Tibial artery (tissue), 4 donors: Measurements from ENCODE around the gene C14orf93.
A peak's percentile ranks its signal among the peaks of the same experiment; 100 is the strongest.

ENCODE experiments used
- DNase-seq, 2 donors: peaks; one replicate each; pipeline ENCODE4 v3.0.0-alpha.2; 2019
- H3K27ac ChIP-seq, 2 donors: fragments of 200-600 bp; sonication (generic) in 1 of 2; 1 replicate in 1 of 2; 2 replicates in 1 of 2; pipeline ENCODE4 v1.5.1; 2018 to 2019; ENCODE audit warnings: mild to moderate bottlenecking in 1 of 2
- H3K27me3 ChIP-seq, 2 donors: fragments of 200-600 bp; sonication (generic) in 1 of 2; one replicate each; pipeline versions ENCODE4 v1.5.1 to v1.6.0; 2016 to 2019
- H3K36me3 ChIP-seq, 3 donors: fragments of 200-600 bp; sonication (generic) in 2 of 3; one replicate each; pipeline ENCODE4 v1.5.1; 2016 to 2019; ENCODE audit warnings: mild to moderate bottlenecking in 2 of 3
- H3K4me1 ChIP-seq, 4 donors: fragments of 200-600 bp; sonication (generic) in 2 of 4; 1 replicate in 3 of 4; 2 replicates in 1 of 4; pipeline ENCODE4 v1.5.1; 2016 to 2019
- H3K4me3 ChIP-seq, 2 donors: fragments of 200-600 bp; sonication (generic) in 1 of 2; 1 replicate in 1 of 2; 2 replicates in 1 of 2; pipeline ENCODE4 v1.5.1; 2018 to 2019; ENCODE audit warnings: mild to moderate bottlenecking in 2 of 2
- H3K9me3 ChIP-seq, 3 donors: fragments of 200-600 bp; sonication (generic) in 1 of 3; one replicate each; pipeline ENCODE4 v1.5.1; 2016 to 2019
- intact Hi-C: fragments of 100-400 bp; cut with DNase I; formaldehyde crosslinking; loops from one replicate; pipeline ENCODE4 v1.15.0; 2023; ENCODE audit warnings: low total_unique reads
- TF ChIP-seq, protein P1 (sequence below), 2 experiments: fragments of 200-600 bp in 1 of 2; fragments of 450-650 bp in 1 of 2; IDR thresholded peaks; one replicate each; pipeline ENCODE4 v1.5.1; 2017 to 2019; ENCODE audit warnings: antibody characterized with exemption in 2 of 2, mild to moderate bottlenecking in 1 of 2, moderate library complexity in 1 of 2

C14orf93 gene

DNA sequence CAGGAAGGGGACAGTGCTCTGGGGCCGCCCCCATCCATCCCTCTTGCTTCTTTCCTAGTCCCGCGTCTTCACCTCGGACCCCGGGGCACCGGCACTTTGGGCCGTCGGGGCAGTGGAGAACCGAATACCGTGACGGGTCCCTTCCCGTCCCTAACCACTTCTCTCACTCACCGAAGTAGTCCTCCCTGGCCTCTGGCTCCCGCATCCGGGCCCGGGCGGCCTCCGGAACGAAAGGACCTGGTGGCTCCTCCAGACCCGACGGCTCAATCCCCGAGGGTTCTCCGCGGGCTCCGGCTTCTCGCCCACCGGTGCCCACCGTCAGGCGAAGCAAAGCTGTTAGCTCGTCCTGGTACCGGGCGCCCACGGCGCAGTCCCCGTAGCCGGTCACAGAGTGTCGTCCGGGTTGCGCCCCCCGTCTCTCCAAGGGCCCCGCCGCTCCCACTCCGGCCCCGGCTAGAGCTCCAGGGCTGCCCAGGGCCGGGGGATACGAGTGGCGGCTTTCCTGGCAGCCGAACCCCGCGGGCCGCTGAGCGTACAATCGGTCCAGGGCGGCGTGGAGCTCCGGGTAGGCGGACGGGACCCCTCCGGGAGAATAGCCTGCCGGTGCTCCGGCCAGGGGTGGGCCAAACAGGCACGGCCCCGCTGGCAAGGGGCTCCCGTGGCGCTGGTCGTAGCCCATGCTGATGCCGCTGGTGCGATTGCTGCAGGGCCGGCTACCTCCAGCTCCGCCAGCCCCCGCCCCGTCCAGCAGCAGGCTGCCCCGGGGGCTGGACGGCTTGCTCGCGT, 28.7 kb downstream of the C14orf93 start:
- Histone ChIP-seq H3K4me3 (peak overlapping the region; percentile 61 to 93), H3K4me1 (peaks cover 8 to 62% (median 45%) of the 10 kb centered on the region in 4 donors), H3K9me3 (no peaks in the 10 kb centered on the region), H3K36me3 (no peaks in the 10 kb centered on the region), H3K27me3 (no peaks in the 10 kb centered on the region), H3K27ac (peak overlapping the region; percentile 84 to 87)
- intact Hi-C loops = loop anchor here (5.0 kb wide), 1 partner anchor 139 kb away; no protein-coding TSS in a partner anchor
- DNase-seq = no peak
- TF ChIP-seq, protein P1, sequence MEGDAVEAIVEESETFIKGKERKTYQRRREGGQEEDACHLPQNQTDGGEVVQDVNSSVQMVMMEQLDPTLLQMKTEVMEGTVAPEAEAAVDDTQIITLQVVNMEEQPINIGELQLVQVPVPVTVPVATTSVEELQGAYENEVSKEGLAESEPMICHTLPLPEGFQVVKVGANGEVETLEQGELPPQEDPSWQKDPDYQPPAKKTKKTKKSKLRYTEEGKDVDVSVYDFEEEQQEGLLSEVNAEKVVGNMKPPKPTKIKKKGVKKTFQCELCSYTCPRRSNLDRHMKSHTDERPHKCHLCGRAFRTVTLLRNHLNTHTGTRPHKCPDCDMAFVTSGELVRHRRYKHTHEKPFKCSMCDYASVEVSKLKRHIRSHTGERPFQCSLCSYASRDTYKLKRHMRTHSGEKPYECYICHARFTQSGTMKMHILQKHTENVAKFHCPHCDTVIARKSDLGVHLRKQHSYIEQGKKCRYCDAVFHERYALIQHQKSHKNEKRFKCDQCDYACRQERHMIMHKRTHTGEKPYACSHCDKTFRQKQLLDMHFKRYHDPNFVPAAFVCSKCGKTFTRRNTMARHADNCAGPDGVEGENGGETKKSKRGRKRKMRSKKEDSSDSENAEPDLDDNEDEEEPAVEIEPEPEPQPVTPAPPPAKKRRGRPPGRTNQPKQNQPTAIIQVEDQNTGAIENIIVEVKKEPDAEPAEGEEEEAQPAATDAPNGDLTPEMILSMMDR (IDR thresholded peaks at IDR 0.05) = no peak

GRCh38 chr14:22980672-22981089, 29.3 kb downstream of the C14orf93 start:
- DNase-seq = peak in 1 of 2 donors; percentile 73
- TF ChIP-seq, protein P1 (IDR thresholded peaks at IDR 0.05) = no peak
- no peaks in the 10 kb centered on the region for H3K27me3 ChIP-seq
- intact Hi-C loops = loop anchor here (5.0 kb wide), 1 partner anchor 138 kb away; no protein-coding TSS in a partner anchor
- peak overlapping the region; percentile 61 to 93 for H3K4me3 ChIP-seq
- peak overlapping the region; percentile 84 to 87 for H3K27ac ChIP-seq
- peaks cover 8 to 62% (median 45%) of the 10 kb centered on the region in 4 donors for H3K4me1 ChIP-seq
- H3K36me3 ChIP-seq = no peaks in the 10 kb centered on the region
- no peaks in the 10 kb centered on the region for H3K9me3 ChIP-seq

DNA sequence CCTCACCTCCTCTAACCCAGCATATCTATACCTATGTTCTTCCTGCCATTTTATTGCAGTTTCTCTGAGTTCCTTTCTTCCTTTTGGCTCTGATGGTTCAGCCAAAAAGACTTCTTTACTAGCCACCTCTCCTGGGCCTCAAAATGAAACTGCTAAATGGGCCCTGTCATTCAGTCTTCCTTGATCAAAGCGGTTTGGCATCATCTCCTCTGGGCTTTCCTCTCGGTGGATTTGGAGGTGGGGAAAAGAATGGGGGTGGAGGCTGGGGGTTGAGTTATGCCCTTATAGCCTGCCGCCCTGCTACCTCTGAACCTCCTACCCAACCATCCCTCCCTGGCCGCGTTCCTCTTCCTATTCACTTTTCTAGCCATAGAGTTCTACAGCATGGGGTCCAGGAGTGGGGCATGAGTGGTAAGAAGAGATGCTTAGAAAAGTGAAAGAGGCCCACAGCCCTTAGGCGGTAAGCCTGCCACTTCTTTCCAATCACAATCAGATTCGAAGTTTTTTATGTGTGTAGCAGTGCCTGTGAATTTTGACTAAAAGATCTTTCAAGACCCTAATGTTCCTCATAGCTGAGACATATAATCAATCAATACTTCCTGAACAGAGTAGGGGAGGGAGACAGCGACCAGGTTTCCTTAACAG, 30.1 kb downstream of the C14orf93 start:
- Histone ChIP-seq H3K4me3 (peak overlapping the region; percentile 61 to 93), H3K27me3 (no peaks in the 10 kb centered on the region), H3K4me1 (peaks cover 8 to 62% (median 45%) of the 10 kb centered on the region in 4 donors), H3K36me3 (no peaks in the 10 kb centered on the region), H3K27ac (peak overlapping the region; percentile 84 to 87), H3K9me3 (no peaks in the 10 kb centered on the region)
- no peak for DNase-seq
- TF ChIP-seq, protein P1 (IDR thresholded peaks at IDR 0.05) = no peak
- intact Hi-C loops = loop anchor here (5.0 kb wide), 1 partner anchor 138 kb away; no protein-coding TSS in a partner anchor

GRCh38 chr14:22978981-22979671, 30.8 kb downstream of the C14orf93 start:
- Histone ChIP-seq H3K27ac (peak overlapping the region; percentile 84 to 87), H3K4me1 (peaks cover 8 to 62% (median 48%) of the 10 kb centered on the region in 4 donors), H3K9me3 (no peaks in the 10 kb centered on the region), H3K36me3 (peaks cover 0 to 7% (median 0%) of the 10 kb centered on the region in 3 donors), H3K4me3 (no peak overlapping the region), H3K27me3 (no peaks in the 10 kb centered on the region)
- intact Hi-C loops = no loop called here
- TF ChIP-seq, protein P1 (IDR thresholded peaks at IDR 0.05) = no peak
- no peak for DNase-seq

DNA sequence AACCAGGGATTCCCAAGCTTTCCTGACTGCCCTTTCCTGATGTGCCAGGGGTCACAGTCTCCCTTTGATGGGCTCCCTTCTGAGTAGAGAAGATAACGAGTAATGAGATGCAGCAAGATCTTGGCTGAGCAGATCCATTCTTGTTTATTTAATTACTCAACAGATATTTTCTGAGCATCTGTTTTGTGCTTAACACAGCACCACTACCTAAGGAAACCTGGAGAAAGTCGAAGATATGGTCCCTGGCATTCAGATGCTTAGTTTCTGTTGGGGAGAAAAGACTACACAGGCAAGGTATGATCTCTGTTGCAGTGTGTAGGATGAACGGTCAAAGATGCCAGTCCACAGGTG, 31.5 kb downstream of the C14orf93 start:
- H3K4me3 ChIP-seq = no peak overlapping the region
- H3K9me3 ChIP-seq = no peaks in the 10 kb centered on the region
- no peak for DNase-seq
- TF ChIP-seq, protein P1 (IDR thresholded peaks at IDR 0.05) = no peak
- intact Hi-C loops = no loop called here
- peaks cover 8 to 63% (median 46%) of the 10 kb centered on the region in 4 donors for H3K4me1 ChIP-seq
- peak overlapping the region; percentile 84 to 87 for H3K27ac ChIP-seq
- H3K36me3 ChIP-seq = peaks cover 0 to 13% (median 0%) of the 10 kb centered on the region in 3 donors
- H3K27me3 ChIP-seq = no peaks in the 10 kb centered on the region
